ENCODE results near the gene CLEC4M. TPM values are rescaled to one million over a fixed set of nuclear protein-coding genes. Genes with fewer than 3 reads are reported as not detected.

Gene CLEC4M
- total and polyA plus RNA-seq, 2 of the 8 experiments (the other 6 are each of a cell fraction or from before 2014, with no cell fraction given), result not detected

- H3K23ac ChIP-seq (ENCODE audit: insufficient read length), result no peak overlapping the region
- no peaks in the 10 kb centered on the region; a peak in 1 of 4 replicates for H3K9me3 ChIP-seq (ENCODE audit: insufficient read depth in 2 of 2, low read depth in 1 of 2, low read length in 1 of 2)
- no peak overlapping the region for H3K4ac ChIP-seq (replicated peaks; ENCODE audit: insufficient read length, low read depth, low read length)
- TF ChIP-seq SP4 (IDR thresholded peaks at IDR 0.05; ENCODE audit: low read length) (no peak), RAD21 (IDR thresholded peaks at IDR 0.05 in 1 of 2, conservative IDR thresholded peaks at IDR 0.05 in 1 of 2; ENCODE audit: low read depth in 2 of 2, low read length in 2 of 2) (peak; percentile 18 to 39; a peak in 3 of 4 replicates)
- POLR2A ChIA-PET (ENCODE audit: partially characterized antibody), result interaction anchor here (1.1 kb wide), 1 partner anchor 13 kb away, joined by 3 read pairs; no protein-coding TSS in a partner anchor
- DNase-seq (ENCODE audit: low read depth in 1 of 2, low spot score in 2 of 2) (no peak), FAIRE-seq (no peak)
- no peak overlapping the region for H2BK5ac ChIP-seq (ENCODE audit: low read depth, low read length)
- H4K91ac ChIP-seq (replicated peaks; ENCODE audit: insufficient read length, low read length), result no peak overlapping the region
- H3K4me2 ChIP-seq (ENCODE audit: insufficient read depth in 1 of 2, low read depth in 2 of 2, low read length in 2 of 2), result no peak overlapping the region
- no peak overlapping the region for H2BK15ac ChIP-seq (ENCODE audit: low read length)
- H3K23me2 ChIP-seq (ENCODE audit: low read depth, low read length), result peaks cover 1% of the 10 kb centered on the region; the same call in 1 of the 2 replicates
- H2BK120ac ChIP-seq (replicated peaks; ENCODE audit: low read depth, low read length), result no peak overlapping the region
- H2AFZ ChIP-seq (ENCODE audit: low read length), result no peak overlapping the region
- WGBS, 2 experiments (ENCODE audit: extremely low coverage in 1 of 2, insufficient coverage in 1 of 2, insufficient read length in 1 of 2, insufficient replicate concordance in 2 of 2, low coverage in 1 of 2, low lambda C conversion rate in 2 of 2, missing lambda C conversion rate in 1 of 2), result 84% methylated on average over 12 of the region's 12 CpGs; no CpG with 5 or more reads in 1 of the 2 experiments
- H3K4me1 ChIP-seq (replicated peaks in 1 of 4; ENCODE audit: control insufficient read depth in 3 of 4, insufficient read depth in 4 of 4, low read length in 3 of 4), result peaks cover 0 to 2% (median 1%) of the 10 kb centered on the region in 4 experiments; a peak in 1 of 7 replicates
- H3K14ac ChIP-seq (ENCODE audit: insufficient read length), result no peak overlapping the region
- H2AK5ac ChIP-seq (ENCODE audit: low read depth, low read length), result no peak overlapping the region
- H2BK12ac ChIP-seq (ENCODE audit: low read depth, low read length), result no peak overlapping the region
- H4K5ac ChIP-seq (ENCODE audit: insufficient read length, low read depth, low read length), result no peak overlapping the region
- CTCF ChIA-PET (ENCODE audit: partially characterized antibody), result interaction anchor here (0.5 to 4.0 kb wide), 9 partner anchors 10 to 213 kb away, joined by 3 to 12 read pairs (median 4); partner anchors contain the start of genes RETN and TRAPPC5
- H4K8ac ChIP-seq (ENCODE audit: extremely low read depth, insufficient read depth, low read length), result no peak overlapping the region
- no peak overlapping the region for H3K27ac ChIP-seq (ENCODE audit: low read depth, low read length)
- H3K79me1 ChIP-seq (ENCODE audit: low read depth, low read length), result no peaks in the 10 kb centered on the region
- H2BK20ac ChIP-seq (ENCODE audit: low read length), result no peak overlapping the region
- H3K18ac ChIP-seq (ENCODE audit: extremely low read depth, low read length), result no peak overlapping the region
- H3K56ac ChIP-seq (replicated peaks; ENCODE audit: insufficient read length, low read depth, low read length), result no peak overlapping the region
- H3K27me3 ChIP-seq (replicated peaks in 1 of 4; ENCODE audit: control insufficient read depth in 3 of 4, extremely low read depth in 1 of 4, insufficient read depth in 3 of 4, low read length in 3 of 4), result no peaks in the 10 kb centered on the region; a peak in 1 of 7 replicates
- H3K36me3 ChIP-seq (ENCODE audit: control insufficient read depth in 2 of 4, insufficient read depth in 4 of 4, low read length in 3 of 4), result no peaks in the 10 kb centered on the region
- no peaks in the 10 kb centered on the region for H3K79me2 ChIP-seq (ENCODE audit: control insufficient read depth in 1 of 2, insufficient read depth in 2 of 2, low read length in 2 of 2)
- H3K9ac ChIP-seq (replicated peaks in 1 of 4; ENCODE audit: extremely low read depth in 1 of 4, low read depth in 3 of 4, low read length in 3 of 4), result no peak overlapping the region
- no peaks in the 10 kb centered on the region for H4K20me1 ChIP-seq (replicated peaks in 1 of 2; ENCODE audit: control insufficient read depth in 1 of 2, insufficient read depth in 2 of 2, low read length in 2 of 2)
- H3K4me3 ChIP-seq (ENCODE audit: extremely low read depth in 1 of 4, insufficient read depth in 2 of 4, low read depth in 3 of 4, low read length in 4 of 4), result no peak overlapping the region
Observed at GRCh38 chr19:7781157-7781556, 18.1 kb downstream of the CLEC4M start.

Measured in H1 (cell line).